Naive thymus-derived CD8-positive, alpha-beta T cell (primary cell): Measurements from ENCODE around the gene CNTRL. TPM values are rescaled to one million over a fixed set of nuclear protein-coding genes. Genes with fewer than 3 reads are reported as not detected.
"Not testable (repeated sequence)": the region's sequence is repeated elsewhere in the genome, so short reads cannot be mapped to it uniquely, and the experiment has no call there.

Experiments used
- ATAC-seq, 2 donors: fragments of 150-1000 bp; cut with Tn5 transposase in 1 of 2; sonication (Bioruptor Pico), chemical (Tn5 transposase) in 1 of 2; 1 replicate in 1 of 2; 2 replicates in 1 of 2; pipeline ENCODE4 v1.10.0; 2021; ENCODE audit warnings: mild to moderate bottlenecking in 2 of 2, moderate library complexity in 2 of 2
- POLR2A ChIA-PET: fragments of 350-600 bp; sonication (Branson Sonifier 250); formaldehyde crosslinking; loops from one replicate; lab custom pipeline; 2021; ENCODE audit warnings: antibody characterized with exemption; lab: Charles Lee
- DNase-seq, 10 donors: peaks; one replicate each; pipeline versions ENCODE4 v3.0.0 to v3.0.0-alpha.2; 2020 to 2022
- H3K27ac Mint-ChIP-seq, 10 donors: one replicate each; pipeline ENCODE4 v1.8.0; 2020 to 2022; ENCODE audit warnings: mild to moderate bottlenecking in 10 of 10, mixed read lengths in 10 of 10, moderate library complexity in 4 of 10, inconsistent platforms in 1 of 10
- H3K27me3 Mint-ChIP-seq, 5 donors: one replicate each; pipeline ENCODE4 v1.8.0; 2021 to 2022; ENCODE audit warnings: mixed read lengths in 5 of 5
- H3K36me3 Mint-ChIP-seq, 3 donors: one replicate each; pipeline ENCODE4 v1.8.0; 2020 to 2022; ENCODE audit warnings: mixed read lengths in 3 of 3, mild to moderate bottlenecking in 2 of 3, inconsistent platforms in 1 of 3
- H3K4me1 Mint-ChIP-seq, 4 donors: one replicate each; pipeline ENCODE4 v1.8.0; 2021 to 2022; ENCODE audit warnings: mixed read lengths in 4 of 4
- H3K4me3 Mint-ChIP-seq, 10 donors: one replicate each; pipeline ENCODE4 v1.8.0; 2020 to 2022; ENCODE audit warnings: mild to moderate bottlenecking in 10 of 10, mixed read lengths in 10 of 10, moderate library complexity in 6 of 10, inconsistent platforms in 1 of 10
- H3K9me3 Mint-ChIP-seq, 9 donors: one replicate each; pipeline ENCODE4 v1.8.0; 2020 to 2022; ENCODE audit warnings: mixed read lengths in 9 of 9, mild to moderate bottlenecking in 3 of 9, inconsistent platforms in 1 of 9, moderate library complexity in 1 of 9
- polyA plus RNA-seq, 3 donors: library from polyadenylated mRNA; unstranded; fragments of 300-500 nt; fragmentation: Illumina TruSeq; gene quantifications; one replicate each; pipeline ENCODE4 v1.2.3, GENCODE V29; 2021
- total RNA-seq, 8 experiments: library from RNA in 2 of 8; stranded (reverse) in 2 of 8; gene quantifications; one replicate each; pipeline ENCODE4 v1.2.3 and lab custom pipeline; 2021 to 2026

CNTRL gene
- total and polyA plus RNA-seq, 5 experiments from 2014 or later, result 6.5 to 115 (median 20.6) TPM

DNA sequence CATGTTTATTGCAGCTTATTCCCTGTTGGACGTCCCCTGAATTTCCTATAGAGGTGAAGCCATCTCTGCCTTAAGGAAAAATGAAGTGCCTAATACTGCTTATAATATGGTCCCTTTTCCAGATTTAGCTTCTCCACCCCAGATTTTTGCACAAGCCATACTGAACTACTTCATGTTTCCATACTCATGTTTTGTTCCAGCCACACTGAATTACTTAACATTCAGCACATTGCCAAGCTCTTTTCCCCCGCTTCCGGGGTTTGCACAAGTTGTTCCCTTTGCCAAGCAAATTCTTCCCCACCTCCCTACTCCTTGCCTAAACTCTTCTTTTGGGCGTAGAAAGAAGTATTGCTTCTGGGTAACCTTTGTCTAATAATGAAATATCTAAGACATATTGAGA lies 1.7 kb upstream of the CNTRL start:
- Mint-ChIP-seq H3K27me3 (no peaks in the 10 kb centered on the region), H3K9me3 (peaks cover 0 to 4% (median 0%) of the 10 kb centered on the region in 9 donors), H3K27ac (peak overlapping the region in 6 of 10 donors; percentile 1 to 90 (median 42)), H3K36me3 (peaks cover 0 to 6% (median under 1%) of the 10 kb centered on the region in 3 donors), H3K4me3 (peak overlapping the region; percentile 49 to 100 (median 96)), H3K4me1 (peaks cover 26 to 62% (median 49%) of the 10 kb centered on the region in 4 donors)
- DNase-seq (no peak), ATAC-seq (no peak)
- POLR2A ChIA-PET, result interaction anchor here (0.6 to 1.1 kb wide), 4 partner anchors 12 to 361 kb away, joined by 3 to 5 read pairs (median 4); partner anchors contain the start of gene RAB14

DNA sequence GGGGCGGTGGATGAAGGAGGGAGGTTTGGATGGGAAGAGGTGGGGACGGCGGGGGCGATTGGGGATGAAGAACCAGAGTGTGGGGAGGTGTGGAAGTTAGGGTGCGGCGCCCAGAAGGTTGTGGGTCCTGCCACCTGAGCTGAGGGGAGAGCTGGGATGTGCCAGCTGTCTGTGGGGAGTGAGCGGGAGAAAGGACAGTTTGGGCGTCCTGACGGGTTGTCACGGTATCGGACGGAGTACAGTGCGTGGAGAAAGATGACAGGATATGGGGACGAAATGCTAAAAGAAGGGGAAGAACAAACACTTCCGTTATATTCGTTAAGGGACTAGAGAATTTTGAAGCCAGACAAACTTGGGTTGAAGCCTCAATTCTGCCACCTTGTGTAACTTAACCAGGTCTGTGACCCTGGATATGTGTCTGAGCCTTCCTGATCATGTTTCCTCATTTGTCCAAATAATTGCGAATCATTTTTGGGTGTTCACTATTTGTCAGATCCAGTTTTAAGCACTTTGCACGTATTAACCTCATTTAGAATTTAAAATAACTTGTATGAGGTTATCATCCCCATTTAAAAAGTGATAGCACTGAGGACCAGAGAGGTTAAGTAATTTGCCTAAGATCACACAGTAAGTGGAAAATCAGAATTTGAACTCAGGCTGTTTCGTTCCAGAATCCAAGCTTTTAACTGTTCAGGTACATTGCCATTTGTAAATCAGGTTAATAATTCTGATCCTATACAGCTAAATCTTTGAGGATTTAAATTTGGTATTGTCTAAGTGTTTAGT lies 689 bp downstream of the CNTRL start:
- H3K27me3 Mint-ChIP-seq, result no peaks in the 10 kb centered on the region
- POLR2A ChIA-PET, result interaction anchor here (0.7 to 2.4 kb wide), 4 partner anchors 46 to 208 kb away, joined by 3 to 10 read pairs (median 3); partner anchors contain the start of gene RAB14
- H3K4me1 Mint-ChIP-seq, result peaks cover 26 to 68% (median 54%) of the 10 kb centered on the region in 4 donors
- peaks cover 0 to 7% (median 5%) of the 10 kb centered on the region in 3 donors for H3K36me3 Mint-ChIP-seq
- DNase-seq (peak in 4 of 10 donors; percentile 25 to 44 (median 38)), ATAC-seq (peak; percentile 29 to 46)
- H3K9me3 Mint-ChIP-seq, result no peaks in the 10 kb centered on the region
- peak overlapping the region; percentile 86 to 100 (median 96) for H3K27ac Mint-ChIP-seq
- H3K4me3 Mint-ChIP-seq, result peak overlapping the region; percentile 93 to 100 (median 99)

GRCh38 chr9:121082075-121082474 lies 7.3 kb downstream of the CNTRL start:
- ATAC-seq (no peak), DNase-seq (no peak)
- peak overlapping the region in 1 of 10 donors; percentile 27 for H3K27ac Mint-ChIP-seq
- no peaks in the 10 kb centered on the region for H3K27me3 Mint-ChIP-seq
- H3K9me3 Mint-ChIP-seq, result no peaks in the 10 kb centered on the region
- H3K4me3 Mint-ChIP-seq, result no peak overlapping the region
- POLR2A ChIA-PET, result interaction anchor here (0.7 kb wide), 1 partner anchor 39 kb away, joined by 3 read pairs; no protein-coding TSS in a partner anchor
- peaks cover 5 to 30% (median 26%) of the 10 kb centered on the region in 4 donors for H3K4me1 Mint-ChIP-seq
- peaks cover 0 to 51% (median 21%) of the 10 kb centered on the region in 3 donors for H3K36me3 Mint-ChIP-seq

GRCh38 chr9:121085661-121086060 lies 10.9 kb downstream of the CNTRL start:
- Mint-ChIP-seq H3K4me1 (peaks cover 4 to 28% (median 24%) of the 10 kb centered on the region in 4 donors), H3K27me3 (no peaks in the 10 kb centered on the region), H3K36me3 (peaks cover 0 to 66% (median 21%) of the 10 kb centered on the region in 3 donors), H3K4me3 (no peak overlapping the region), H3K27ac (peak overlapping the region in 1 of 10 donors; percentile 15), H3K9me3 (no peaks in the 10 kb centered on the region)
- DNase-seq, result no peak
- POLR2A ChIA-PET, result no interaction called here
- ATAC-seq, result no peak

DNA sequence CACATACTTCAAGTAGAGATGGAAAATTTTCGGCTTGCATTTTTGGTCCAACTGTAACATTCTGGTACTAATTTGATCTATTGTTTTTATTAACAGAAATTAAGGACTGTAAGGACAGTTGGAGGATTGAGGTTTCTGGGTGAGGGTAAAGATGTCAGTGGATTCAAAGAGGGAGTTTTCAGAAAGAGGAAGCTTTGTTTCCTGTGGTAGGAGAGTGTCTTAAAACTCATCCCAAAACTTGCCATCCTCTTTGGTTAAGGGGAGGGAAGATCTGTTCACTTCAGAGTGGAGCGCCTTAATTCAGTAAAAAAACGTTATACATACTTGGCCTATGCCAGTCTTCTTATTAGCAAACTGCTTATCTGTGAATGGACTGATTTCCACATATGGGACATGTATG lies 13.8 kb downstream of the CNTRL start:
- no peaks in the 10 kb centered on the region for H3K9me3 Mint-ChIP-seq
- ATAC-seq, result no peak
- peaks cover 5 to 28% (median 18%) of the 10 kb centered on the region in 4 donors for H3K4me1 Mint-ChIP-seq
- peak overlapping the region in 4 of 10 donors; percentile 1 to 69 (median 8) for H3K27ac Mint-ChIP-seq
- H3K4me3 Mint-ChIP-seq, result no peak overlapping the region
- no peak for DNase-seq
- H3K27me3 Mint-ChIP-seq, result no peaks in the 10 kb centered on the region
- peaks cover 3 to 65% (median 30%) of the 10 kb centered on the region in 3 donors for H3K36me3 Mint-ChIP-seq
- POLR2A ChIA-PET, result no interaction called here

DNA sequence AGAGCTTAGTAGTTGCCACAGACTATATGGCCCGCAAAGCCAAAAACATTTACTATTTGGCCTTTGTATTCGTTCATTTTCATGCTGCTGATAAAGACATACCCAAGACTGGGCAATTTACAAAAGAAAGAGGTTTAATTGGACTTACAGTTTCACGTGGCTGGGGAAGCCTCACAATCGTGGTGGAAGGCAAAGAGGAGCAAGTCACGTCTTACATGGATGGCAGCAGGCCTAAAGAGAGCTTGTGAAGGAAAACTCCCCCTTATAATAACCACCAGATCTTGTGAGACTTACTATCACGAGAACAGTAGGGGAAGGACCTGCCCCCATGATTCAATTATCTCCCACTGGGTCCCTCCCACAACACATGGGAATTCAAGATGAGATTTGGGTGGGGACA lies 16.0 kb downstream of the CNTRL start:
- H3K27me3 Mint-ChIP-seq, H3K9me3 Mint-ChIP-seq, POLR2A ChIA-PET, DNase-seq, ATAC-seq, H3K4me3 Mint-ChIP-seq, H3K27ac Mint-ChIP-seq: not testable (repeated sequence)
- peaks cover 6 to 75% (median 45%) of the 10 kb centered on the region in 3 donors for H3K36me3 Mint-ChIP-seq
- peaks cover 5 to 19% (median 18%) of the 10 kb centered on the region in 4 donors for H3K4me1 Mint-ChIP-seq

- H3K27me3 Mint-ChIP-seq, result no peaks in the 10 kb centered on the region
- ATAC-seq (no peak), DNase-seq (no peak)
- no peak overlapping the region for H3K4me3 Mint-ChIP-seq
- H3K4me1 Mint-ChIP-seq, result peaks cover 0 to 9% (median 2%) of the 10 kb centered on the region in 4 donors
- peak overlapping the region in 1 of 10 donors; percentile 33 for H3K27ac Mint-ChIP-seq
- POLR2A ChIA-PET, result interaction anchor here (0.6 to 1.1 kb wide), 2 partner anchors 10 to 157 kb away, joined by 3 to 4 read pairs; no protein-coding TSS in a partner anchor
- peaks cover 0 to 2% (median 0%) of the 10 kb centered on the region in 9 donors for H3K9me3 Mint-ChIP-seq
- H3K36me3 Mint-ChIP-seq, result peaks cover 6 to 81% (median 58%) of the 10 kb centered on the region in 3 donors
Measured at GRCh38 chr9:121095057-121095456, 20.3 kb downstream of the CNTRL start.

DNA sequence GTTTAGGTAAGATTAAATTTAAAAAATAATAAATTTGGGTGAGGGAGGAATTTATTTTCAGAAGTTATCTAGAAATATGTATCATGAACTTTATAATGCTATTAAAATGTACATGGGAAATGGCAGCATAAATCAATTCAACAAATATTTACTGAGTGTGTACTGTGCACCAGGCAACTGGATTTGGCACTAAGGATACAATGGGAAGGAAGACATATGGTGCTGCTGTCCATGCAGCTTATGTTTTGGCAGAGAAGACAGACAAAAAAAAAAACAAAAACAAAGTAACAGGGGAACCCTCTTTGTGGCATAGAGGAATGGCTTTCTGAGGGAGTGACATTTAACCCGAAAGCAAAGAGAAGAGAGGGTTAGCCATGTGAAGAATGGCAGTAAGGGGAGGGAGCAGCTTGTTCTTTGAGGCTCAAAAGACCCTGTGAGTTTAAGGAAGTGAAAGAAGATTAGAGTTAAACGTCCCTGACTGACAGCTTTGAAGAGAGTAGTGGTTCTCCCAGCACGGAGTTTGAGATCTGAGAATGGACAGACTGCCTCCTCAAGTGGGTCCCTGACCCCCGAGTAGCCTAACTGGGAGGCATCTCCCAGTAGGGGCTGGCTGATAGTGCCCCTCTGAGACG lies 23.9 kb downstream of the CNTRL start:
- H3K4me1 Mint-ChIP-seq, result peaks cover 0 to 11% (median 1%) of the 10 kb centered on the region in 4 donors
- no peak overlapping the region for H3K4me3 Mint-ChIP-seq
- ATAC-seq (peak in 1 of 2 donors; percentile 23), DNase-seq (no peak)
- no peaks in the 10 kb centered on the region for H3K27me3 Mint-ChIP-seq
- H3K36me3 Mint-ChIP-seq, result peaks cover 1 to 62% (median 56%) of the 10 kb centered on the region in 3 donors
- POLR2A ChIA-PET, result no interaction called here
- H3K9me3 Mint-ChIP-seq, result peaks cover 0 to 10% (median 6%) of the 10 kb centered on the region in 9 donors
- peak overlapping the region in 1 of 10 donors; percentile 7 for H3K27ac Mint-ChIP-seq

- H3K36me3 Mint-ChIP-seq, result peaks cover 0 to 31% (median 24%) of the 10 kb centered on the region in 3 donors
- peak overlapping the region in 1 of 10 donors; percentile 49 for H3K27ac Mint-ChIP-seq
- H3K9me3 Mint-ChIP-seq, result peaks cover 0 to 10% (median 6%) of the 10 kb centered on the region in 9 donors
- H3K4me3 Mint-ChIP-seq, H3K27me3 Mint-ChIP-seq, POLR2A ChIA-PET, DNase-seq, ATAC-seq: not testable (repeated sequence)
- peaks cover 10 to 31% (median 15%) of the 10 kb centered on the region in 4 donors for H3K4me1 Mint-ChIP-seq
Measured at GRCh38 chr9:121104054-121104453, 29.3 kb downstream of the CNTRL start.

DNA sequence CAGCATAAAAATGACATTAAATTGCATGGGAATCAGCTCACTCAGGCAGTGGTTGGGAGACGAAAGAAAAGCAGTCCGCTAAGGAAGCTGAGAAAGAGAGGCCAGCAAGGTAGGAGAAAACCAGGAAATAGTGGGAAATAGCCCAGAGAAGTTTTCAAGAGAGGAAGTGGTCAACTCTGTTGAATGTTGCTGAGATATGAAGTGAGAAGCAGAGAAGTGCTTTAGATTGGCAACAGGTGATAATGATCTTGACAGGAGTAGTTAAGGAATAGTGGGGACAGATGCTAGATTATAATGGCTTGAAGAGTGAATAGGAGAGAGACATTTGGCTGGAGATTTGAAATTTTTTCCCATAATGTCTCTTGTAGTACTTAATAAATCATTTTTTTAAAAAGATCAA lies 30.8 kb downstream of the CNTRL start:
- POLR2A ChIA-PET, result no interaction called here

DNA sequence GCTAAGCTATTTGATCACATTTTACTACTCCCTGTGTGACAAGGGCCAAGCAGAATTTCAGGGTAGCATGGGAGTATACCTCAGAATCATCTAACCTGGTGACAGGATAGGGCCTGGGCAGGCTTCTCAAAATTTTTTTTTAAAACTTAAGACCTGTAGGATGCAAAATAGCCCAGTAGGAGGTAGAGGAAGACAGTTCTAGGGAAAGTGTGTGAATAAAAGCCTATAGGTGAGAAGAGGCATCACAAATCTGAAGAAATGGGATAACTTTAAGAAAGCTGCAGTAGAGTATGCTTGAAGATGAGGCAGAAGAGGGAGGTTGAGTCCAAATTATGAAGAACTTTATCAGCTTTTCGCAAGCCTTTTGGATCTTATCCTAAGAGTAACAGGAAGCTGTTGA lies 32.3 kb downstream of the CNTRL start:
- ATAC-seq, result peak; percentile 94 to 98
- POLR2A ChIA-PET, result interaction anchor here (0.6 to 1.3 kb wide), 3 partner anchors 14 to 101 kb away, joined by 3 to 5 read pairs (median 4); no protein-coding TSS in a partner anchor
- peak in 3 of 10 donors; percentile 27 to 60 (median 52) for DNase-seq
- Mint-ChIP-seq H3K27ac (peak overlapping the region in 3 of 10 donors; percentile 3 to 62 (median 20)), H3K4me3 (no peak overlapping the region), H3K9me3 (peaks cover 0 to 6% (median 3%) of the 10 kb centered on the region in 9 donors), H3K4me1 (peaks cover 10 to 28% (median 17%) of the 10 kb centered on the region in 4 donors), H3K27me3 (no peaks in the 10 kb centered on the region), H3K36me3 (peaks cover 0 to 32% (median 6%) of the 10 kb centered on the region in 3 donors)

More for the DNA sequence above, 30.8 kb downstream of the CNTRL start:
- DNase-seq, result no peak
- H3K4me1 Mint-ChIP-seq, result peaks cover 10 to 28% (median 17%) of the 10 kb centered on the region in 4 donors
- ATAC-seq, result no peak
- peaks cover 0 to 10% (median 6%) of the 10 kb centered on the region in 9 donors for H3K9me3 Mint-ChIP-seq
- no peak overlapping the region for H3K4me3 Mint-ChIP-seq
- no peaks in the 10 kb centered on the region for H3K27me3 Mint-ChIP-seq
- H3K36me3 Mint-ChIP-seq, result peaks cover 0 to 27% (median 14%) of the 10 kb centered on the region in 3 donors
- peak overlapping the region in 8 of 10 donors; percentile 6 to 87 (median 48) for H3K27ac Mint-ChIP-seq

DNA sequence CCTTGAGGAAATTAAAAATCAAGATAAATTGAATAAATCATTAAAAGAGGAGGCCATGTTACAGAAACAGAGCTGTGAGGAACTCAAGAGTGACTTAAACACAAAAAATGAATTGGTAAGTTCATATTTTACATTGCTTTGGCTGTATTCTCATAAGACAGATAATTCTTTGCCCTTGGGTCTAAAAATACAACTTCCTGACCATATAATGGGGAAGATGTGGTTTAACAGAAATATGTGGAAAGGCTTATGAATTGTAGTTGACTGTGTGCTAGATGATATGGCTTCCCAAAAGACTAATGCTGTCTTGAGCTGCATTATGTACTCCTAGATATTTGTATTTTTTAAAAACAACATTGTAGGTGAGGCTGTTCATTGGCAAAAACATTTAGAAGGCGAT lies 33.1 kb downstream of the CNTRL start:
- POLR2A ChIA-PET, result interaction anchor here (1.1 to 1.3 kb wide), 2 partner anchors 9 to 13 kb away, joined by 3 to 5 read pairs; no protein-coding TSS in a partner anchor
- Mint-ChIP-seq H3K27ac (peak overlapping the region in 2 of 10 donors; percentile 2 to 19), H3K36me3 (peaks cover 0 to 35% (median 6%) of the 10 kb centered on the region in 3 donors), H3K27me3 (no peaks in the 10 kb centered on the region), H3K4me1 (peaks cover 10 to 28% (median 17%) of the 10 kb centered on the region in 4 donors), H3K4me3 (no peak overlapping the region), H3K9me3 (no peaks in the 10 kb centered on the region)
- DNase-seq, result no peak
- no peak for ATAC-seq
